ENCODE measurements around the gene SERTAD1.
"Not testable (repeated sequence)": the region's sequence is repeated elsewhere in the genome, so short reads cannot be mapped to it uniquely, and the experiment has no call there.

The SERTAD1 gene

GRCh38 chr19:40425450-40426287, at the start of gene SERTAD1:
Gene SERTAD1 (minus strand): TSS chr19:40425992. CDS start chr19:40423546, 2,446 bp downstream.
- DNase-seq: peak; percentile 98

- DNase-seq: no peak
Measured at GRCh38 chr19:40474737-40475136, 48.9 kb upstream of the SERTAD1 start.

DNA sequence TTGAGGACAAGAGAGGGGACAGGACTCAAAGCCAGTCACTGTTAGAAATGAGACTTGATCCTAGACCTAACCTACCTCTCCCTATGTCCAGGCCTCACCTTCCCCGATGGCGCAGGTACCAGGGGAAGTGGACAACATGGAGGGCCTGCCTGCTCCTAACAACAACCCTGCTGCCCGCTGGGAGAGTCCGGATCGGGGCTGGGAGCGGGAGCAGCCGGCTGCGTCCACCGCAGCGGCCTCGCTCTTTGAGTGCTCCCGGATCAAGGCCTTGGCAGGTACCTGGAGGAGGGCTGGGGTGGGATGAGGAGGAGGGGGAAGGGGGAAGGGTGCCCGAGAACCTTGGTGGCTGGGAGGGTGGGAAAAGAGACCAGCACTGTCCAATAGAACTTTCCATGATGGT, 46.7 kb upstream of the SERTAD1 start:
- no peak for DNase-seq

DNA sequence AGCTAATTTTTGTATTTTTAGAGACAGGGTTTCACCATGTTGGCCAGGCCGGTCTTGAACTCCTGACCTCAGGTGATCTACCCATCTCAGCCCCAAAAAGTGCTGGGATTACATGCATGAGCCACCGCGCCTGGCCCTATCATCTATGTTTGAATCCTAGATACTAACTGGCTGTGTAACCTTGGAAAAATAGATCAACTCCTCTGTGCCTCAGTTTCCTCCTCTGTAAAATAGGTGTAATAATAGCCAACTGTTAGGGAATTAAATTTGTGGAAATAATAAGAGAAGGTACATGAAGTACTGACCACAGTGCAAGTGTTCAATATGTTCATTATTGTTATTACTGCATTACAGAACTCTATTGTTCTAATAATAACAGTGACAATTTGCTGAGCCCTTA, 45.3 kb upstream of the SERTAD1 start:
- DNase-seq: no peak

- DNase-seq: no peak
Measured at GRCh38 chr19:40469011-40469410, 43.2 kb upstream of the SERTAD1 start.

DNA sequence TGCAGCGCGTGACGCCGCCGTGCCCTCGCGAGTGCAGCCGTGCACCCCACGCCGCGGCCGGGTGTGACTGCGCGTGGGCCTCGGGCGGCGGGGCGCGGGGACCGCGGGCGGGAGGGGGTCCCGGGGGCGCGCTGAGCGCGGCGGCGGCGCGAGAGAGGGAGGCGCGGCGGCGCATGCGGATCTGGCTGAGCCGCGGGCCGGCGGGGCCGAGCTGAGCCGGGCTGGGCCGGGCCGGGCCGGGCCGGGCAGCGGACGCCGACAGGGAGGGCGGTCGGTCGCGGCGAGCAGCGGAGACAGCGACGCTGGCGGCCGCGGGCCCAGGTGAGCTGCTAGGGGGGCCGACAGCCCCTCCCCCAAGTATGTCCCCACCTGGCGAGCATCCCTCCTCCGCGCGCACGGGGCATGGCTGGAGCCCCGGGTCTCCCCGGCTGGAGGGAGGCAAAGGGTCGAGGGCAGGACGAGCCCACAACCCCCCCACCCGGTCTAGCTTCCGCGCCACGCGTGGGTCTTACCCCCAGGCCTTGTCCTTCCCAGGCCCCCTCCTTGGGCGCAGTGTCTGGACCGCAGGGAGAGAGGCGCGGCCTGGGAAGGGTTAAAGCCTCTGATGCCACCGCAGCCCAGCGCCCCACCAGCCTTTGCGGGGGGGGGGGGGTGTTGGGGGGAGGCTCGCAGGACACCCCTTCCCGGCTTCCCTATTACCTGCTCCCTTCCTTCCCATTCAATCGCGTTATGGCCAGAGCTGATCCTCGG, 41.4 kb upstream of the SERTAD1 start, which contains the start of gene SPTBN4:
Gene SPTBN4, plus strand, starts transcription at position 17 of the 750 bp plus-strand sequence. CDS start 5,621 bp downstream, outside the sequence.
- no peak for DNase-seq

DNA sequence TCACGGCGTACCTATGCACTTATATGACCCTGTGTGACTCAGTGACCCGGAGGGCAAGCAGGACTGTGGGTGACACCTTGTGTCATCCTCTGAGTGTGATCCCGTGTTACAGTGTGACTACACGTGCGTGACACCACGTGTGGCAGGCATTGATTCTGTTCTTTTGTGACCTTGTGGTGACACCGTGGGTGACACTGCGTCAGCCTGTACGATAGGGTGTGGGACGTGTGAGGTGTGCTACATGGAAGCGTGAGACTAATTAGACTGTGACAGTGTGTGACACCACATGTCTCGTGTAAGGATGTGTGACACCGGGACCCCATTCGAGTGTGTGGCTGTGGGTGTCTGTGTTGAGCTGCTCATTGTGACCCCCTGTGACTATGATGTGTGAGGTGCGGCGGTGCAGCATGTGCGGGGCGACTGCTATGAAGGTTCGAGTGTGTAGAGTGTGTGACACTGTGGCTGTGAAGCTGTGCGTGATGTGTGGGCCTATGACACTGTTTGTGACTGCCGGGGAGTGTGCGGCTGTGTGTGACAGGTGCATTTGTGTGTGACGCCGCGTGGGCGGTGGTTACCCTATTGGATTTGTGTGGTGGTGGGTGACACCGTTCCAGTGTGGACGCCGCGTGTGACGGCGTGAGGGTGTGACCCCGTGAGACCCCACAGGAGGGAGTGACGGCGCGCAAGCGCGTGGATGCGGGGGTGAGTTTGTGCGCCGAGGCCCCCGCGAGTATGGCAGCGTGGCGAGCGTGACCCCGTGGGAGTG, 40.6 kb upstream of the SERTAD1 start:
- no peak for DNase-seq

GRCh38 chr19:40465557-40466218, 39.9 kb upstream of the SERTAD1 start, which contains the start of gene BLVRB:
Gene BLVRB (minus strand): TSS chr19:40465745. CDS start chr19:40465688, 57 bp downstream.
- DNase-seq: peak; percentile 96

DNA sequence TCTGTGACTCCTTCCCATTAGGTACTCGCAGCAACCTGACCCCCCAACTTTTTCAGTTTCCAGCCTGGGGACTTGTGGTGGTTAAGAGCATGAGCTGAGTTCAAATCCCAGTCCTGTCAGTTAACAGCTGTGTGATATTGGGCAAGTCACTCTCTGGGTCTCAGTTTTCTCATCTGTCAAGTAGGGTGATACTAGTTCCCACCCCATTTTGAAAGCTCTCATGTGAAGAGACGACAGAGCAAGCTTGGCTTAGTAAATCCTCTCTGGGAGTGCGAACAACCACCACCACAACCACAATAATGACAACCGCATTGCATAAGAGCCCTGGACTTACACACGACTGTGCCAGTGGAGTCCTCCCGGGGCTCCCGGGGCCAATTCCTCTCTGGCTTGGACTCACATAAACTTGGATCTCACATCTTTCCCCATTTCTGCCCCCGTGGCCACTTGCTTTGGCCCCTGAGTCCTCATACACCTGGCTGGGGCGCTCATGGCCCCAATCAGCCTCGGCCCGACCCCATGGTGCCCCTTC, 39.3 kb upstream of the SERTAD1 start:
- no peak for DNase-seq

DNA sequence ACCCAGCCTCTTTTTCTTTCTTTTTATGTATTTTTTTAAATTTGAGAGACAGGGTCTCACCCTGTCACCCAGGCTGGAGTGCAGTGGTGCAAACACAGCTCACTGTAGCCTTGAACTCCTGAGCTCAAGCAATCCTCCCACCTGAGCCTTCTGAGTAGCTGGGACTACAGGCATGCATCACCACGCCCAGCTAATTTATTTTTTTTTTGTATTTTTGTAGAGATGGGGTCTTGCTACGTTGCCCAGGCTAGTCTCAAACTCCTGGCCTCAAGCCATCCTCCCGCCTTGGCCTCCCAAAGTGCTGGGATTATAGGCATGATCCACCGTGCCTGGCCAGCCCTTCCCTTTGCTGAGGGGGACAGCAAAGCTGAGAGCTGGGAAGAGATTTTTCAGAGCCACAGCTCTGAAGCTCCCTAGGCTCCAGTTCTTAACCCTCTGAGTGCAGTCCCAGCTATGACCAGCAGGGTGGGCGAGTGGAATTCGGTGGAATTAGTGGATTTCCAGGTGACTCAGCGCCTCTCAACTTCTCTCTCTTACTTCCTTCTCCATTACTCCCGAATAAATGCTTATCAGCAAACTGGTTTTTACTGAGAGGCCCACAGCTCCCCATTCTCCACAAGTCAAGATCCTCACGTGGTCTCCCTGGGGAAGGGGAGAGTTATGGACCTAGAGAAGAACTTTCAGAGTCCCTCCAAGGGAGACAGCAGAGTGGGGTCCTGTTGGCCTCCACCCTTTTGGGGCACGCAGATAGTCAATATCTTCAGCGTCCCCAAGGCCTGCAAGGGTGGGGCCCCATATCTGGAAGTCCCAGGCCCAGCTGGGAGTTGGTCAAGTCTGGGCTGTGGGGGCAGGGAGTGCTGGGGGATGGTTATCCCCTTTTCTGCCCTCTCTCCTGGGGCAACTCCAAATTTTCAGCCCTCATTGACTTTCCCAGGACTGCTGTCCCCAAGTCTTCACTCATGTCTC, 38.5 kb upstream of the SERTAD1 start:
- DNase-seq: peak; percentile 41

- not testable (repeated sequence) for DNase-seq
Measured at GRCh38 chr19:40463587-40464037, 37.8 kb upstream of the SERTAD1 start.

DNA sequence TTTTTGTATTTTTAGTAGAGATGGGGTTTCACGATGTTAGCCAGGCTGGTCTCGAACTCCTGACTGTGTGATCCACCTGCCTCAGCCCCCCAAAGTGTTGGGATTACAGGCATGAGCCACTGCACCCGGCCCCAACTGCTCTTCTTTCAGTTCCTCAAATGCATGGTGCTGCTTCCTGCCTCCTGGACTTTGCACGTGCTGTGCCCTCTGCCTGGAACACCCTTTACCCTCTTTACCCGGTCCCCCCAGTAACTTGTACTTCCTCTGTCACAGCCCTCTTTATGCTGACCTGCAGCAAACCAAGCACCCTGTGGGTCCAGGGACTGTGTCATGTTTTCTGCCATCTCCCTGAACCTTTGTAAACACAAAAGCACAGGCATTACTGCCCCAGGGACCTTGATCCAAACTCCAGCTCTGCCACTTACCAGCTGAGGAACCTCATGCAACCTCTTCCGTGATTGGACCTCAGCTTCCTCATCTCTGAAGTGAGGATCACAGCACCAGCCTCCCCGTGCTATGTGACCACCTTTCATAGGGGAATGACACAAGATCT, 36.0 kb upstream of the SERTAD1 start:
- DNase-seq: no peak

- no peak for DNase-seq
Measured at GRCh38 chr19:40460185-40460584, 34.4 kb upstream of the SERTAD1 start.

DNA sequence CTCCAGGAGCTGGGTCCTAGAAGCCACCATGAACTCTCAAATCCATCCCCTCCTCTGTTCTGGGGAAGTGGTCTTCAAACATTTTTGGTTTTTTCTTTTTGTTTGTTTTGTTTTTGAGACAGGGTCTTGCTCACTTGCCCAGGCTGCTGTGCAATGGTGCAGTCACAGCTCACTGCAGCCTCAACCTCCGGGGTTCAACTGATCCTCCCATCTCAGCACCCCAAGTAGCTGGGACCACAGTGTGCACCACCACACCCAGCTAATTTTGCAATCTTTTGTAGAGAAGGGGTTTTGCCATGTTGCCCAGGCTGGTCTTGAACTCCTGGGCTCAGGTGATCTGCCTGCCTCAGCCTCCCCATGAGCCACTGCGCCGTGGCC, 32.8 kb upstream of the SERTAD1 start:
- DNase-seq: no peak

- no peak for DNase-seq
Measured at GRCh38 chr19:40457953-40458596, 32.3 kb upstream of the SERTAD1 start.

- DNase-seq: no peak
Measured at GRCh38 chr19:40457048-40457447, 31.3 kb upstream of the SERTAD1 start.

DNA sequence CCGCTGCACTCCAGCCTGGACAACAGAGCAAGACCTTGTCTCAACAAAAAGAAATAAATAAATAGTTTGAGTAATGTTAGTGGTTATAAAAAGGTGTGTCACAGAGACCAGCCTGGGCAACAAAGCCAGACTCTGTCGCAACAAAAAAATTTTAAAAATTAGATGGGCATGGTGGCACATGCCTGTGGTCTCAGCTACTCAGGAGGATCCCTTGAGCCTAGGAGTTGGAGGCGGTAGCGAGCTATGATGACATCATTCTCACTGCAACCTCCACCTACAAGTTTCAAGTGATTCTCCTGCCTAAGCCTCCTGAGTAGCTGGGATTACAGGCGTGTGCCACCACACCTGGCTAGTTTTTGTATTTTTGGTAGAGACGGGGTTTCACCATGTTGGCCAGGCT, 28.2 kb upstream of the SERTAD1 start:
- not testable (repeated sequence) for DNase-seq

- DNase-seq: no peak
Measured at GRCh38 chr19:40453151-40453735, 27.5 kb upstream of the SERTAD1 start.

DNA sequence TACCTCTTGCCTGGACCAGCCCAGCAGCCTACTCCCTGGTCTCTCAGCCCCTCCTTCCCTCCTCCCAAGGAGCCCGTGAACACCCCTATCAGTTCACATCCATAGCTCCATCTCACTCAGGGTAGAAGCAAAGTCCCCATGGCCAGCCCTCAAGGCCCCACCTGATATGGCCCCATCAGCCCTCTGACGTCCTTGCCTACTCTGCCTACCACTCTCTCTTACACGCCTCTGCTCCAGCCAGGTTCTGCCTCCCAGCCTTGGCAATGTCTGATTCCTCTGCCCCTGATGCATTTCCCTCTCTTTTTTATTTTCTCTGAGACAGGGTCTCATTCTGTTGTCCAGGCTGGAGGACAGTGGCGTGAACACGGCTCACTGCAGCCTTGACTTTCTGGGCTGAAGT, 26.2 kb upstream of the SERTAD1 start:
- no peak for DNase-seq

- DNase-seq: no peak
Measured at GRCh38 chr19:40450664-40451063, 24.9 kb upstream of the SERTAD1 start.

All from NCI-H1105 (cell line).